Measurements from ENCODE around the gene COPZ2.
"Not testable (repeated sequence)": the region's sequence is repeated elsewhere in the genome, so short reads cannot be mapped to it uniquely, and the experiment has no call there.

COPZ2 gene

DNA sequence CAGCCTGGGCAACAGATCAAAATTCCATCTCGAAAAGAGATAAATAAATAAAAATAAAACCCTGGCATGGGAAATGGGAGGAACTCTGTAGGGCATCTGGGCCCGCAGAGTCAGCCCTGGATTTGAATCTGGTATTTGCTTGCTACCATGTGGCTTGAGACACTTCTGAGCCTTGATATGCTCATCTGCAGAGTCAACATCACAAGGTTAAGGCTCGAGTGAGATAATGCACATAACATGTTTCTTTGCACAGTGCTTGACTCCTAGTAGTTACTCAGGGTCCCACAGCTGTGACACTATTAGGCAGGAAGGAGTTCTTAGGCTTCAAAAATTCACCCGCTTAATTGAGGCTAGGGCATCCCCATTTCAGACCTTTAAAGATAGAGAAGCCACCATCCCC, 45.4 kb downstream of the COPZ2 start:
- Histone ChIP-seq H3K4me1 (ENCODE audit: control insufficient read depth in 5 of 5, insufficient read depth in 5 of 5, low read length in 5 of 5) (peaks cover 0 to 4% (median 2%) of the 10 kb centered on the region in 5 donors), H3K27me3 (ENCODE audit: control insufficient read depth in 5 of 5, insufficient read depth in 4 of 5, low read length in 5 of 5) (peaks cover 0 to 8% (median 5%) of the 10 kb centered on the region in 5 donors), H3K9ac (ENCODE audit: low read length in 5 of 5) (no peak overlapping the region), H3K4me3 (ENCODE audit: low read depth in 1 of 5, low read length in 5 of 5) (no peak overlapping the region), H3K36me3 (ENCODE audit: control insufficient read depth in 5 of 5, insufficient read depth in 5 of 5, low read length in 5 of 5) (no peaks in the 10 kb centered on the region), H3K9me3 (ENCODE audit: control insufficient read depth in 5 of 5, low read length in 5 of 5) (no peaks in the 10 kb centered on the region), H3K27ac (ENCODE audit: low read depth, low read length) (no peak overlapping the region)

DNA sequence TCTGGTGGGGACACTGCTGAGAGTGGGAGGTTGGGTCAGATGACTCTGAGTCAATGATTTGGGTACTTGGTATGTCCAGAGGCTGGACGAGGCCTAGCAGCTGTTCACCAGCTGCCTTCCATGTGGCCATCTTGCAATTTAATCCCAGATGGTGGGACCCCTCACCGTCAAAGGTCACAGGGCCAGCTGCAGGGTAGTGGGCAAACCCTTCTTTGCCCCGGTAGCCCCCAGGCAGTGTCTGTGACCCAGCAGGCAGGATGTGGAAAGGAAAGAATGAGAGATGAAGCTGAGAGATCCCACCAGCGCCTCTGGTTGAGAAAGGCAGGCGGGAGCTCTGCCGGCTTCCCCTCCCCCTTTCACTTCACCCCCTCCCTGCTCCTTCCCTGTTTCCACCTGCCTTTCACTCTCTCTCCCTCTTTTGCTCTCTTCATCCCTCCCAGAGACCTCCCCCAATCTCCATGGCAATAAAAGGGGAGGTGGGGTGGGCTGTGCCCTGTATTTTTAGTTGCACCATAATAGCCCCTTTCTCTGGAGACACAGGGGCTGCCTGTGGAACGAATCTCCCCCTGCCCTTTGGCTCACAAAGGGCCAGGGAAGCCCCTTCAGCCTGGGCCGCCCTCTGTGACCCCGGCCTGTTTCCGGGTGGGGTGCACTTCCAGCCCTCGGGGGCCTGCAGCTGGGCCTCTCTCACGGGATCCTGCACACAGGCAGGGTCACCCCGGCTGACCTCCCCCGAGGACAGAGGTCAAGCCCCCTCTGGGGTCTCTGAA, 46.5 kb downstream of the COPZ2 start:
- no peak overlapping the region for H3K9ac ChIP-seq (ENCODE audit: low read length in 5 of 5)
- H3K27me3 ChIP-seq (ENCODE audit: control insufficient read depth in 5 of 5, insufficient read depth in 4 of 5, low read length in 5 of 5): peaks cover 0 to 8% (median 5%) of the 10 kb centered on the region in 5 donors
- no peak overlapping the region for H3K27ac ChIP-seq (ENCODE audit: low read depth, low read length)
- no peak overlapping the region for H3K4me3 ChIP-seq (ENCODE audit: low read depth in 1 of 5, low read length in 5 of 5)
- H3K9me3 ChIP-seq (ENCODE audit: control insufficient read depth in 5 of 5, low read length in 5 of 5): no peaks in the 10 kb centered on the region
- no peaks in the 10 kb centered on the region for H3K36me3 ChIP-seq (ENCODE audit: control insufficient read depth in 5 of 5, insufficient read depth in 5 of 5, low read length in 5 of 5)
- H3K4me1 ChIP-seq (ENCODE audit: control insufficient read depth in 5 of 5, insufficient read depth in 5 of 5, low read length in 5 of 5): peaks cover 0 to 5% (median 2%) of the 10 kb centered on the region in 5 donors

DNA sequence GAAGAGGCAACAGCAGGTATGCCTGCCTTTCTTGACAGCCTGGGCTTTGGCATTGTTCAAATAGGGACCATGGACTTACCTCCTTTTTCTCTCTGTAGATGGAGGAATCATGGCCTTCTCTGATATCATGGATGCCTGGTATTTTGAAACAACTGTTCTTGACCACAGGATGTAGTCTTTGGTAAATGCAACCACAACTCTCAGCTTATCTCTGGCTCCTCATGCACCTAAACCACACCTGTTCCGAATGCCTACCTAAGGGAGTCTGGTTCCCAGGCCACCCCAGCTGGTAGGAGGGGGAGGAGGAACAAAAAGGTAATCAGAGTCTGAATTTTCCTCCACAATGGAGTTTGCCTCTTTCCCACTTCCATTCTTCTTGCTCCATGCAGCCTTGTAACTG, 47.9 kb downstream of the COPZ2 start:
- Histone ChIP-seq H3K9me3 (ENCODE audit: control insufficient read depth in 5 of 5, low read length in 5 of 5) (no peaks in the 10 kb centered on the region), H3K4me3 (ENCODE audit: low read depth in 1 of 5, low read length in 5 of 5) (no peak overlapping the region), H3K9ac (ENCODE audit: low read length in 5 of 5) (no peak overlapping the region), H3K27ac (ENCODE audit: low read depth, low read length) (no peak overlapping the region), H3K36me3 (ENCODE audit: control insufficient read depth in 5 of 5, insufficient read depth in 5 of 5, low read length in 5 of 5) (no peaks in the 10 kb centered on the region), H3K27me3 (ENCODE audit: control insufficient read depth in 5 of 5, insufficient read depth in 4 of 5, low read length in 5 of 5) (peaks cover 0 to 4% (median 0%) of the 10 kb centered on the region in 5 donors), H3K4me1 (ENCODE audit: control insufficient read depth in 5 of 5, insufficient read depth in 5 of 5, low read length in 5 of 5) (peaks cover 0 to 5% (median 2%) of the 10 kb centered on the region in 5 donors)

DNA sequence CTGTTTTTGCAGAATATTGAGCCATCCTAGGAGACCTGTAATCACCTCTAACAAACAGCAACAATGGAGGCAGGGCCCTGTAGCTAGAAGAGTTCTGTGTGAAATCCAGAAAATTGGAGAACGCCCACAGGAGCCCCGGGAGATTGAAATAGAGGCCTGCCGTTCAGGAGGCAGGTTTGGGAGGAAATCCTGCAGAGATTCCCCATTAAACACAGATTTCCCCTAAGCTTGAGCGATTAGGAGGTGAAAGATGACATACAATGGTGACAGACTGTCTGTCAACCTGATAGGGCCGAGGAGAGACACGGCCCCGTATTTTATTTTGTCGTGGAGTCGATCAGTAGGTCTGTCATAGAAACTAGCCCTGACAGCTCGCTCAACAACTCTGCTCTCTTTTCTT, 48.4 kb downstream of the COPZ2 start:
- peaks cover 0 to 5% (median 2%) of the 10 kb centered on the region in 5 donors for H3K4me1 ChIP-seq (ENCODE audit: control insufficient read depth in 5 of 5, insufficient read depth in 5 of 5, low read length in 5 of 5)
- peaks cover 0 to 4% (median 0%) of the 10 kb centered on the region in 5 donors for H3K36me3 ChIP-seq (ENCODE audit: control insufficient read depth in 5 of 5, insufficient read depth in 5 of 5, low read length in 5 of 5)
- H3K27ac ChIP-seq (ENCODE audit: low read depth, low read length): no peak overlapping the region
- H3K27me3 ChIP-seq (ENCODE audit: control insufficient read depth in 5 of 5, insufficient read depth in 4 of 5, low read length in 5 of 5): peaks cover 0 to 4% (median 0%) of the 10 kb centered on the region in 5 donors
- H3K9ac ChIP-seq (ENCODE audit: low read length in 5 of 5): no peak overlapping the region
- H3K9me3 ChIP-seq (ENCODE audit: control insufficient read depth in 5 of 5, low read length in 5 of 5): no peaks in the 10 kb centered on the region
- no peak overlapping the region for H3K4me3 ChIP-seq (ENCODE audit: low read depth in 1 of 5, low read length in 5 of 5)

DNA sequence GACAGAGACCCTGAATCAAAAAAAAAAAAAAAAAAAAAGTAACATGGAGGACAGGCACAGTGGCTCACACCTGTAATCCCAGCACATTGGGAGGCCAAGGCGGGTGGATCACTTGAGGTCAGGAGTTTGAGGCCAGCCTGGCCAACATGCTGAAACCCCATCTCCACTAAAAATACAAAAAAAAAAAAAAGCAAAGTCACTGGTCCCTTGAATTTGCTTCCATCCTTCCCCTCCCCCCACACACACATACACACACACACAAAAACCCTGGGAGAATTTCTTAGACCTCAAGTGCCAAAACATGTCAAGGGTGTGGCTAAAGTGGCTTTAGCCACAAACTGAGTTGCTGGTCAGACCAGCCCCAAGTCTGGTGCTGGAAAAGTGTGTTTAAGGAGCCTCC, 49.2 kb downstream of the COPZ2 start:
- not testable (repeated sequence) for H3K27ac ChIP-seq (ENCODE audit: low read depth, low read length); H3K9me3 ChIP-seq (ENCODE audit: control insufficient read depth in 5 of 5, low read length in 5 of 5)

DNA sequence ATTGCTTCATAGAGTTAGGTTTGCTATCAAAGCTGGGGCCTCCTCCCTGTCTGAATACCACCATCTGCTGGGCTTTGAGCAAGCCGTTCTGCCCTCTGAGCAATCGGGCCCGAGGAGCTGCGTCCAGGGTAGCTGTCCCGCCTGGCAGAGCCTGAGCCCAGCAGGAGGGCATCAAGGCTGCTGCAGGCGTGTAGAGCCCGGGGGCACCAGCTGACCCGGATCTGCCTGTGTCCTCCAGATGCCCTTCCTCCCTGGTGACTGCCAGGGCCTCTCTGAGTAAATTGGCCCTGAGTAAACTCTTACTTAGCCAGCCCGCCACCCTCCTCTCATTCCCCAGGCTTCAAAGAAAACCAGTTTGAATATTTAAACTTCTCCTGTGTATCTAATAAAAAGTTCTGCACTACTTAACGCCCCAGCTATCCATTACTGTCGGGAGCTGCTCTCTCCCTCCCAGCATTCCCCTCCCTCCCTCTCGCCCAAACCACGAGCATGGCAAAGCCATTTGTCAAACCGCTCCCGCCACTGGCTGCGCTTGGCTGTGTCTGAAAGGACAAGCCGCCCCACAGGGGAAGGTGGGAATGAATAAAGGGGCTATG, 50.3 kb downstream of the COPZ2 start:
- H3K4me1 ChIP-seq (ENCODE audit: control insufficient read depth in 5 of 5, insufficient read depth in 5 of 5, low read length in 5 of 5): peaks cover 0 to 16% (median 10%) of the 10 kb centered on the region in 5 donors
- no peaks in the 10 kb centered on the region for H3K27me3 ChIP-seq (ENCODE audit: control insufficient read depth in 5 of 5, insufficient read depth in 4 of 5, low read length in 5 of 5)
- H3K9me3 ChIP-seq (ENCODE audit: control insufficient read depth in 5 of 5, low read length in 5 of 5): no peaks in the 10 kb centered on the region
- peaks cover 0 to 20% (median 12%) of the 10 kb centered on the region in 5 donors for H3K36me3 ChIP-seq (ENCODE audit: control insufficient read depth in 5 of 5, insufficient read depth in 5 of 5, low read length in 5 of 5)
- H3K27ac ChIP-seq (ENCODE audit: low read depth, low read length): no peak overlapping the region
- no peak overlapping the region for H3K4me3 ChIP-seq (ENCODE audit: low read depth in 1 of 5, low read length in 5 of 5)
- no peak overlapping the region for H3K9ac ChIP-seq (ENCODE audit: low read length in 5 of 5)

More for the DNA sequence above, 49.2 kb downstream of the COPZ2 start:
- not testable (repeated sequence) for H3K27me3 ChIP-seq (ENCODE audit: control insufficient read depth in 5 of 5, insufficient read depth in 4 of 5, low read length in 5 of 5); H3K4me1 ChIP-seq (ENCODE audit: control insufficient read depth in 5 of 5, insufficient read depth in 5 of 5, low read length in 5 of 5); H3K9ac ChIP-seq (ENCODE audit: low read length in 5 of 5); H3K36me3 ChIP-seq (ENCODE audit: control insufficient read depth in 5 of 5, insufficient read depth in 5 of 5, low read length in 5 of 5); H3K4me3 ChIP-seq (ENCODE audit: low read depth in 1 of 5, low read length in 5 of 5)

DNA sequence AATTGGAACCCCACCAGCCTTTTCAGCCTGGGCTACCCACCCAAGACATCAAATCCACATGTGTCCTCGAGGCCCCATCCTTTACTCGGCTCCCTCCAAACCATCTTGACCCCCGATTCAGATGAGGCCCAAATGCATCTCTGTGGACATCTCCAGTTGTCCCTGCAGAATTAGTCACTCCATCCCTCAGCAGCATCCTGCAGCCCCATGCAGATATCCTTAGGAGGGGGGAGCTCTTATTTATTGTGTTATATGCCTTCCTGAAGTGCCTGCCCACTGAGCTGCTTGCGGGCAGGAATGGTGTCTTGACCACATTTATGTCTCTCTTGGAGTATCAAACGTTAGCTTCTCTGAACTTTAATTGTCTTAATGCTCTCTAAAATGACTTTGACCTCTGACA, 51.1 kb downstream of the COPZ2 start:
- peaks cover 0 to 21% (median 10%) of the 10 kb centered on the region in 5 donors for H3K4me1 ChIP-seq (ENCODE audit: control insufficient read depth in 5 of 5, insufficient read depth in 5 of 5, low read length in 5 of 5)
- no peak overlapping the region for H3K9ac ChIP-seq (ENCODE audit: low read length in 5 of 5)
- H3K36me3 ChIP-seq (ENCODE audit: control insufficient read depth in 5 of 5, insufficient read depth in 5 of 5, low read length in 5 of 5): peaks cover 0 to 28% (median 20%) of the 10 kb centered on the region in 5 donors
- no peaks in the 10 kb centered on the region for H3K27me3 ChIP-seq (ENCODE audit: control insufficient read depth in 5 of 5, insufficient read depth in 4 of 5, low read length in 5 of 5)
- H3K9me3 ChIP-seq (ENCODE audit: control insufficient read depth in 5 of 5, low read length in 5 of 5): no peaks in the 10 kb centered on the region
- no peak overlapping the region for H3K4me3 ChIP-seq (ENCODE audit: low read depth in 1 of 5, low read length in 5 of 5)
- H3K27ac ChIP-seq (ENCODE audit: low read depth, low read length): no peak overlapping the region

DNA sequence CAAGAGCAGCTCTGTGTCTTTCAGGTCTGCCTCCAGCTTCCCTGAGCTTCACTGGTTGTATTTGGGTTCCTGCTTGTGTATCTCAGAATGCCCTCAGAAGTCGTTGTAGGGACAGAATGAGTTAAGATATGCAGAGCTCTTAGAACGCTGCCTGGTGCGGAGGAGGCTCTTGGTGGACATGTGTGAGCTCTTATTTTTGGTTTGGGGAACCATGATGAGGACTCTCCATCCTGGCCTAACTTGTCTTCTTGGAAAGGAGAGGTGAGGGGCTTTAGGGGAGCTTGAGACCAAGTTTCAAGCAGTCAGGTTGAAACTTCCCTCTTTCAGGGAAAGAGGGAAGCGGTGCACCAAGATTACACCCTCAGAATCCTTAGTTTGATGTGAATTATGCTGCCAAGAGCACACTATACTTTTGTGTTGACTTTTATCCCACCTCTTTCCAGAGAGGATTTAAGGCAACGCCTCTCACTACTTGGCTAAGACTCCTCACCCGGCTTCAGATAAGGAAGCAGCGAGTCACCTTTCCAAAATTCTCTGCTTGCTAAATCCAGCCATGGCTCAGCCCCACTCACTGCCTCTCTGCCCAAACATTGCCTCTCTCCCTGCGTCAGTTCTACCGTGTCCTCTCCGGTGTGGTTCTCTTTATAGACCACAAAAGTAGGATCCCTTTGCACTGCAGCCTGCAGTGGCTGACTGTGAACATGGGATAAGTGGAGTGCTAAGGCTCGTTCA, 53.9 kb downstream of the COPZ2 start:
- Histone ChIP-seq H3K27me3 (ENCODE audit: control insufficient read depth in 5 of 5, insufficient read depth in 4 of 5, low read length in 5 of 5) (no peaks in the 10 kb centered on the region), H3K4me1 (ENCODE audit: control insufficient read depth in 5 of 5, insufficient read depth in 5 of 5, low read length in 5 of 5) (peaks cover 0 to 31% (median 8%) of the 10 kb centered on the region in 5 donors), H3K9ac (ENCODE audit: low read length in 5 of 5) (peak overlapping the region in 1 of 5 donors; percentile 24), H3K27ac (ENCODE audit: low read depth, low read length) (no peak overlapping the region), H3K36me3 (ENCODE audit: control insufficient read depth in 5 of 5, insufficient read depth in 5 of 5, low read length in 5 of 5) (peaks cover 0 to 57% (median 49%) of the 10 kb centered on the region in 5 donors), H3K4me3 (ENCODE audit: low read depth in 1 of 5, low read length in 5 of 5) (no peak overlapping the region), H3K9me3 (ENCODE audit: control insufficient read depth in 5 of 5, low read length in 5 of 5) (no peaks in the 10 kb centered on the region)

DNA sequence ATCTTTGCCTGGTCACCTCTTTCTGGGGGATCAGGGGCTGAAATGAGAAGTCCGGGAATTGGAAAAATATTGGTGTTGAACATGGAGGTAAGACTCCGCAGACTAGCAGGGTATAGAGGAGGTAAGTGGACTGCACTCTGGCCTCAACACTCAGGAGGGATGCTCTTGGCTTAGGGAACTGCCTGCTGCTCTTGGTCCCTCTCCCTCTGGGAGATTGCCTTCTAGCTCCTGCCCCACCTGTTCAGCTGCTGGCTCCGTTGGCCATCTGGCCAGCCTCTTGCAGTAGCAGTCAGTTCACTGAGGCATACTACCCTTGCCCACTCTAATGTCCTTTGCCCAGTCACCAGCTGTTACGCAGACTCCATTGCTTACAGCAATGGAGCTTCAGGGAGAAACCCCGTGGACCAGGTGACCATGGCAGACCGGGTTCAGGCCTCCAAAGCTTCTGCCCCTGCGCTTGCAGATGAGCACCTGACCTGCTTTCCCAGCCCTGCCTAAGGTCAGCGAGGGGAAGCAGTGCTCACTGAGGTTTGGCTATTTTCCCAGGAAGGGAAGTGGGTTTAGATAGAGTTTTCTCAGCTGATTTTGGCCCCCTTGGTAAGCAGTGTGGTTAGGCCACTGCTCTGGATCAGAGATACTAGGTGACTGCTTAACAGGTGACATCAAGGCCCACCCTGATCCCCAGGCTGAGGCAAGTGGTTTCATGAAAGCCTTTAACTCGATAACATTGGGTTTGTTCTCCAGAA, 54.8 kb downstream of the COPZ2 start:
- Histone ChIP-seq H3K9ac (ENCODE audit: low read length in 5 of 5) (no peak overlapping the region), H3K4me1 (ENCODE audit: control insufficient read depth in 5 of 5, insufficient read depth in 5 of 5, low read length in 5 of 5) (peaks cover 0 to 31% (median 8%) of the 10 kb centered on the region in 5 donors), H3K9me3 (ENCODE audit: control insufficient read depth in 5 of 5, low read length in 5 of 5) (no peaks in the 10 kb centered on the region), H3K36me3 (ENCODE audit: control insufficient read depth in 5 of 5, insufficient read depth in 5 of 5, low read length in 5 of 5) (peaks cover 0 to 62% (median 54%) of the 10 kb centered on the region in 5 donors), H3K27ac (ENCODE audit: low read depth, low read length) (no peak overlapping the region), H3K27me3 (ENCODE audit: control insufficient read depth in 5 of 5, insufficient read depth in 4 of 5, low read length in 5 of 5) (no peaks in the 10 kb centered on the region), H3K4me3 (ENCODE audit: low read depth in 1 of 5, low read length in 5 of 5) (no peak overlapping the region)

All from subcutaneous abdominal adipose tissue (tissue), 5 donors.